HG02623 (cell line): ENCODE measurements around the gene ALOX15.
"Not testable (repeated sequence)": the region's sequence is repeated elsewhere in the genome, so short reads cannot be mapped to it uniquely, and the experiment has no call there.

Experiments
- ATAC-seq: cut with Tn5 transposase; IDR thresholded peaks from one replicate; pipeline ENCODE4 v1.9.1; 2021; ENCODE audit warnings: moderate library complexity; ENCODE audit not compliant: unreplicated experiment

Gene ALOX15

DNA sequence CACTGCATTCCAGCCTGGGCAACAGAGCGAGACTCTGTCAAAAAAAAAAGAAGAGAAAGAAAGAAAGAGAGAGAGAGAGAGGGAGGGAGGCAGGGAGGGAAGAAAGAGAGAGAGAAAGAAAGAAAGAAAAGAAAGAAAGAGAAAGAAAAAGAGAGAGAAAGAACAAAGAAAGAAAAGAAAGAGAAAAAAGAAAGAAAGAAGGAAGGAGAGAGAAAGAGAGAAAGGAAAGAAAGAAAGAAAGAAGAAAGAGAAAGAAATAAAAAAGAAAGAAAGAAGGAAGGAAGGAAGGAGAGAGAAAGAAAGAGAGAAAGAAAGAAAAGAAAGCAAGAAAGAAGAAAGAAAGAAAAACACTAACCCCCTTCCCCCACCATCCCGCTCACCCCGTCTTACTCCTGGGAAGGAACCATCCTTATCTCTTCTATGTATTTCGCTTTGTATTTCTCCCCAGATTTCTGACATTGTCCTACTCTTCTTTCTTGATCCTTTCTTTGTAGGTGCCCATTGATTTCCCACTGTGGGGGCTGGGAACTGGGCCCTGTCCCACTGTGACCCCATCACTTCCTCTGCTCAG is 20.9 kb downstream of the ALOX15 start:
- no peak for ATAC-seq

GRCh38 chr17:4617590-4618351 is 23.7 kb downstream of the ALOX15 start:
- no peak for ATAC-seq

DNA sequence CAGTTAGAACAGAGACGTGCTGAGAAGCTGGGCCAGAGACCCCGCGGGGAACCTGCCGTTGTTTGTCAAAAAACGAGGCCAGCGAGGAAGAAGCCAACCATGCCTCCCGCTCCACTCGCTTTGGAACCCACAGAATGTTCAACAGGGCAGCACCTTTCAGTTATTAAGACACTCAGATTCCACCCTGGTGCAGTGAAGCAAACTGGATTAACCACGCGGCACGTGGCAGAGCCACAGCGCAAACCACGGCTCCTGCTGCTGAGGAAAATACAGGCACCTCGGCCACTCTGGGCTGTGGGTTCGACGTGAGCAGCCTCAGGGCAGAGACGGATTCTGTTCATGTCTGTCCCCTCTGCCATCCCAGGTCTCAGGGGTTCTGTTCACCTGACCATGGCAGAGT is 24.4 kb downstream of the ALOX15 start:
- no peak for ATAC-seq

DNA sequence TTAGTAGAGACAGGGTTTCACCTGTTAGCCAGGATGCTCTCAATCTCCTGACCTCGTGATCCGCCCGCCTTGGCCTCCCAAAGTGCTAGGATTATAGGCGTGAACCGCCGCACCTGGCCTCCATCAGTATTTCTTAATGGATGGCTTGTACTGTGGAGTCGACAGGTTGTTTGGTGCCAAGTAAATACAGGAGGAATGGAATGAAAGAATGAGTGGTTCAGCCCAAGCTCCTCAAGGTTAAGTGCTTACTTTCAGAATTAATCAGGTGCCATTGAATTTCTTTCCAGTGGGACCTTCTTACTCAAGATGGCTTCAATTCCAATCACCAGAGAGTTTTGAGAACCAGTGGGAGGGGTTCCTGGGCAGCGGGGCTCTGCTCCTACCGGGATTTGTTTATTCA is 25.0 kb downstream of the ALOX15 start:
- no peak for ATAC-seq

DNA sequence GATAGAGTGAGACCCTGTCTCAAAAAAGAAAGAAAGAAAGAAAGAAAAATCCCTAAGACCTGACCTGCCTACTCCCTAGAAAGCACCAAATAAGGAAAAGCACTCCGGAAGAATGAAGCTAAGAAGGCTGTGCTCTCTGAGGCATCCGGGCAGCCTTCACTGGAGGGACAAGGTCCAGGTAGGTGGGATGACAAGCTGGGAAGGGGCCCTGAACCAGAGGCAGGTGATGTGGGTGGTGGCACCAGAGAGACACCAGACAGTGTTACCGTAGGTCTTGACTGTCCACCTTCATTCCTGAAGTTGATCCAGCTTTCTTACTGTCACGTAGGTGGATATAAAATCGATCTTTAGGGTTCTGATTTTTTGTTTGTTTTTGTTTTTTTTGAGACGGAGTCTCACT is 30.8 kb downstream of the ALOX15 start:
- ATAC-seq, result no peak

GRCh38 chr17:4610162-4610561 is 31.3 kb downstream of the ALOX15 start:
- no peak for ATAC-seq

- ATAC-seq, result no peak
Measured at GRCh38 chr17:4609761-4610160, 31.7 kb downstream of the ALOX15 start.

GRCh38 chr17:4607773-4608187 is 33.7 kb downstream of the ALOX15 start:
- ATAC-seq, result no peak

DNA sequence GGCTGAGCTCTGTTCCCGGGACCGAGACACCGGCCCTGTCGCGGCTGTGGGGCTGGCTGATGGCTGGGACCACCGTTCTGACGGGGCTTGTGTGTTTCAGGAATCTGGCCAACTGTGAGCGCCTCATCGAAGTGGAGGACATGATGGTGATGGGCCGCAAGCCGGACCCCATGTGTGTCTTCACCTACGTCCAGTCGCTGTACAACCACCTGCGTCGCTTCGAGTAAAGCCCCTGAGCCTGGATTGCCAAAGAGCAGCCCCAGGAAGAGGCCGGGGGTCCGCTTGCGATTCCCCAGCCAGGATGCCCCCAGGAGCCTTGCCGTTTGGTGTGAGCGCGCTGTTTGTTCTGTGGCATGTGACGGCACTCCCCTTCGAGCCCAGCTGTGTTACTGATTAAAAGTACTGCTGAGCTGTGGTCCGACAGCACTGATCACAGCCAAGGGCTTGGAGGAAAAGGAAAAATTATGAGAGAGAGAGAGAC is 34.2 kb downstream of the ALOX15 start:
- no peak for ATAC-seq

GRCh38 chr17:4605826-4606225 is 35.7 kb downstream of the ALOX15 start:
- no peak for ATAC-seq

DNA sequence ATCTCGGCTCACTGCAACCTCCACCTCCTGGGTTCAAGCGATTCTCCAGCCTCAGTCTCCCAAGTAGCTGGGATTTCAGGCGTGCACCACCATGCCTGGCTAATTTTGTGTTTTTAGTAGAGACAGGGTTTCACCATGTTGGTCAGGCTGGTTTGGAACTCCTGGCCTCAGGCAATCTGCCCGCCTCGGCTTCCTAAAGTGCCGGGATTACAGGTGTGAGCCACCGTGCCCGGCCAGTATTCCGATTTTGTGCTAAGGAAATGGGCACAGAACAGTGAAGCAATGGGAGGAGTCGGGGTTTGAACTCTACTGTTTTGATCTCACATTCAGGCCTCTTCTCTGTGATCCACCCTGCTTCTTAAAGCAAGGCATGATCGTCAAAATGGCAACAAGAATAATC is 36.7 kb downstream of the ALOX15 start:
- ATAC-seq, result not testable (repeated sequence)

DNA sequence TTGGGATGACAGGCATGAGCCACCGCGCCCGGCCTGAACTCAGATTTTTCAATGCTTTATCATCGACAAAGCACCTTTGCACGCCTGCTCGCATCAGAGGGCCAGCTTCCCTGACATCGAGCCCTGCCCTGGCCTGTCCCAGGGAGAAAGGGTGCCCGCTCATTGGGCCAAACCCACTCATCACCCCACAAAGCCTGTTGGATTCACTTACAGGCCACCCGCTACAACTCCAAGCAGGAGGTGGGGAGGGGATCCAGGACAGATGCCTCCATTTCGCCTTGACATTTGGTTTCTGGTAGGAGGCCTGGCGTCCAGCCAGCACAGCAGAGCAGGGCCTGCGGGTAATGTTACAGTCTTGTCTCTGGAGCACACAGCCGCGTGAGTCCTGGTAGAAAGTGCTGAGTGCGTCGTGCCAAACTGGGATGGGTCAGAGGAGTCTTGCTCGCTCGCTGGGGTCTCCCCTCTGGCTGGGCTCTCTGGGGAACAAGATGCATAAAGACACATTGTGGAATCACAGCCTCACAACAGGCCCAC is 37.3 kb downstream of the ALOX15 start:
- ATAC-seq, result no peak

DNA sequence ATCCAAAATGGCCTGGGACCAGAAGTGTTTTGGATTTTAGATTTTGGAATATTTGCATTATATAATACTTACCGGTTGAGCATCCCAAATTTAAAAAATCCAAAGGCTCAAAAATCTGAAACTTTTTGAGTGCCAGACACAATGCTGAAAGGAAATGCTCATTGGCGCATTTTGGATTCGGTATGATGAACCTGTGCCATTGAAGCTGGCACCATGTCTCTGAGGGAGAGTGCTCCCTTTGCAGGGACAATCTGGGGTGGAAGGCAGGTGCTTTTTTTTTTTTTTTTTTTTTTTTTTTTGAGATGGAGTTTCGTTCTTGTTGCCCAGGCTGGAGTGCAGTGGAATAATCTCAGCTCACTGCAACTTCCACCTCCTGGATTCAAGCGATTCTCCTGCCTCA is 39.4 kb downstream of the ALOX15 start:
- no peak for ATAC-seq

GRCh38 chr17:4601326-4601725 is 40.2 kb downstream of the ALOX15 start:
- no peak for ATAC-seq

DNA sequence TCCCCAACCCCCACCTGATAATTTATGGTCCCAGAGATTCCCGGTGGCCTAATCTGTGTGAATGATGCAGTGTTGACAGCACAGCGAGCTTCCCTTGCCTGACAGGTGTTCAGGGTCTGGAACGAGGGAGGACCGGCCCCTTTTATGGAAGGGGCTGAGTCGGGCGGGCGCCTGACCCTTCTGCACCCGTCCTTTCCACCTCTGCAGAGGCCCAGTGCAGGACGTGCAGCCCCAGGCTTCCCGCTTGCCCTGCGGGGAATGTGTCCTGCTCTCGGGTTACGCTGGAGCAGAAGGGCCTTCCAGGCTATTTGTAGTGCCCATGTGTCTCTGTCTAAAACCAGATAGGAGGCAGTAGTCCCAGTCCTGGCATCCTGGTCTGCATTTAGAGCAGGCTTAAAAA is 40.9 kb downstream of the ALOX15 start:
- ATAC-seq, result no peak

DNA sequence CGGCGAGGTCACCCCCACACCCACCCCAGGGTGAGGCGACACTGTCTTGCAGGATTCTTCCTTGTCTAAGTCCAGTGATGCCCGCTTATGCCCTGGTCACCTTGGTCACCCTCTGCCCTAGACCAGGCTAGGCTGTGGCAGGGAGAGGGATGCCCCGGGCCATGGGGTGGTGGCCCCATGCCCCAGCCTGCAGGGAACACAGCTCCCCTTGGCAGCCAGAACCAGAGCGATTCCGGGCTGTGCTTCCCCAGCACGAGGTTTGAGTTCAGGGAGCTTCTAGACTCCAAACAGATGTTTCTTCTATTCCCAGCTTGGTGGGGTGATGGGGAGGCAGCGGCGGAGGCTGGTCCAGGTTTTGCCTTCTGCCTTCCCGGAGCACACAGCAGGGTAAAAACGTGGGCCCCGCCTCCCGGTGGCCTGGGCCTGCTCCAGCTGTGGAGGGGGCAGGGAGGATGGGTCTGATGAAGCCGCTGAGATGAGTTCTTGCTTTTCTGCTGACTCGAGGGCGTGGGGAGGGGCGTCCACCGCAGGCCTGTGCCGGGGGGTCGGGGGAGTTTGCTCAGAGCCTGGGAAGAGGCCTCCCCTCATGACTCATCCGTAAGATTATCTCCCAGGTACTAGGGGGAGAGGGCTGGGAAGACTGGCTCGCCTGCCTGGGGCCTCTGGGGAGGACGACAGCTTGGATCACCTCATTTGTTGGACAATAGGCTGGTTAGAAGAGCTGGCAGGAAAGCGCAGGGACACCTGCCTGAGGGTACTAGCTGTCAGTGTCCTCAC is 41.8 kb downstream of the ALOX15 start:
- ATAC-seq, result no peak

DNA sequence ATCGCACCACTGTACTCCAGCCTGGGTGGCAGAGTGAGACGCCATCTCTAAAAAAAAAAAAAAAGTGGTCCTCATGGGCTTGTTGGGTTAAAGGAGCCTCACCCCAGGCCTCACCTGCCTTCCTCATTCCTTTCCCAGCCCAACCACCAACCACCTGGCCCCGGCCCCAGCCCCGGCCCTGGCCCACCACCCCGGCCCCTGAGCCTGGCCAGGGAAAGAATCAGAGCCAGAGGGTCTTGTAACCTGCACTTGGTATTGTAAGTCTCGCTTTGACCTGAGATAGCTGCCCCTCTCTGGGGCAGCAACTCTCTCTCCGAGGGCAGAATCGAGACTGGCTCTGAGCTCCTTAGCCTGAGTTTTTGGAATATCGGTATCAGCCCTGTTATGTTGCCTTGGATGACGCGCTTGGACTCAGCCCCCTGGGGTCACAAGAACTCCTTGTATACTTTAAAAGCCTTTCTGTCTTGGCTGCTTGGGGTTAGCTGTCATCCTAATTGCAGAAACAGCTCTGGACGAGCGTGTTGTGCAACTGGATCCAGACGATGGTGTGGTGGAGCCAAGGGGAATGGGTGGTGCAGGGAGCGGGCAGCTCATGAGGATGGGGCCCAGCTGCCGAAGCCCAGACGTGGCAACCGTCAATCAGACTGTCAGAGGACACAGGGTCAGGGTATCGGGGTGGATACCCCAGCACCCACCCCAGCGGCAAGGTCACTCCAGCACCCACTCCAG is 42.5 kb downstream of the ALOX15 start:
- ATAC-seq, result no peak

DNA sequence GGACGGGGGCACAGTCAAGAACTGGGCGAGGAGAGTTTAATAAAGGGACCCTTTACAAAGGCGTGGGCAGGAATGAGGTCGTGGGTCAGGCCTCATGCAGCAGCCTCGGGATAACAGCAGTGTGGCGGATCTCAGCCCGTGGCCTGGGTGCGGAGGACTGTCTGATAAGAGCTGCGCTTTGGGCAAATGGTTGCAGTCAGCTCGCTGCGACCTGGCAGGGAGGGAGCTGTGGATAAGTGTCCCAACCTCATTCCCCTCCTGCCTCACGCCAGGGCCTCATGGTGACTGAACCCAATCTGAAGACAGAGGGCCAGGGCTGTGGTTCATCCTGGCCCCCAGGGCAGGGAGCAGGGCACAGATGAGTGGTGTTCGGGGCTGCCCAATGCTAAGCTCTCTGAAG is 43.5 kb downstream of the ALOX15 start:
- ATAC-seq, result no peak

DNA sequence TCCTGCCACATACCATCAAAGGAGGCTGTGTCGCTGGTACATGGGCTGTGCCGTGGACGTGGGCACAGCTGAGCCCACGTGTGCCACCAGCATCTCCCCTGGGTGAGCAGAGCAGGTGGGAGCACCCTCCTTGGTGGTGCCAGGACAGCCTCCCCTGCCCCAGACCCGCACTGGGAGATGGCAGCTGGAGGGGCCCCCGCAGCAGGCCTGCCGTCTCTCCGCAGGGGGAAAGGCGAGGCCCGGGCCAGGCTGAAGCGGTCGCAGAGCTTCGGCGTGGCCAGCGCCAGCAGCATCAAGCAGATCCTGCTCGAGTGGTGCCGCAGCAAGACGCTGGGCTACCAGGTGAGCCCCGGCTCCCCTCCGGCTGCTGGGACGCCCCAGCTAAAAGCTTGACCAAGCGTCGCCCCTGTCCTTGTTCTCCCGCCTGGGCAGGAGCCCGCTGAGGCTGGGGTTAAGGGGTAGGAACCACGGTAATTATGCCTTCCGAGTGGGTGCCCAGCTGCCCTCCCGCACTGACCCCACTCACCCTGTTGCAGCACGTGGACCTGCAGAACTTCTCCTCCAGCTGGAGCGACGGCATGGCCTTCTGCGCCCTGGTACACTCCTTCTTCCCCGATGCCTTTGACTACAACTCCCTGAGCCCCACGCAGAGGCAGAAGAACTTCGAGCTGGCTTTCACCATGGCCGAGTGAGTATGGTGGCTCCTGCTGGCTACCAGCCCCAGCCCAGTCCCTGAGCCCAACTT is 44.7 kb downstream of the ALOX15 start:
- no peak for ATAC-seq

- not testable (repeated sequence) for ATAC-seq
Measured at GRCh38 chr17:4595685-4596342, 45.7 kb downstream of the ALOX15 start.
